ENCODE measurements around the gene PLCL2. TPM values are rescaled to one million over a fixed set of nuclear protein-coding genes. Genes with fewer than 3 reads are reported as not detected.

The PLCL2 gene
- total and polyA plus RNA-seq, 7 donors: 4.2 to 32.7 (median 21.9) TPM

DNA sequence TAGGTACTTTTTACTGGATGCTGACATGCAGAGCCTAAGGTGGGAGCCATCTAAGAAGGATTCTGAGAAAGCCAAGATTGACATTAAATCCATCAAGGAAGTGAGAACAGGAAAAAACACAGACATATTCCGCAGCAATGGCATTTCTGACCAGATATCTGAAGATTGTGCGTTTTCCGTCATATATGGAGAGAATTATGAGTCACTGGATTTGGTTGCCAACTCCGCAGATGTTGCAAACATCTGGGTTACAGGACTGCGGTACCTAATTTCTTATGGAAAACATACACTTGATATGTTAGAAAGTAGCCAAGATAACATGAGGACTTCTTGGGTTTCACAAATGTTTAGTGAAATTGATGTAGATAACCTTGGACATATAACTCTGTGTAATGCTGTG is 125.1 kb downstream of the PLCL2 start:
- no peak overlapping the region for H3K4me3 ChIP-seq
- H3K36me3 ChIP-seq (ENCODE audit: insufficient read depth in 1 of 2, low read depth in 1 of 2): peaks cover 0 to 21% of the 10 kb centered on the region in 2 donors
- H3K27ac ChIP-seq: no peak overlapping the region
- intact Hi-C loops (cut with DNase I): no loop called here
- peaks cover 40% of the 10 kb centered on the region for H3K4me1 ChIP-seq
- no peaks in the 10 kb centered on the region for H3K27me3 ChIP-seq (ENCODE audit: insufficient read depth in 3 of 3, low read length in 2 of 3)
- no peak for DNase-seq
- no peak for TF ChIP-seq CTCF (IDR thresholded peaks at IDR 0.05)
- 90 to 92% (median 90%) methylated on average over 5 of the region's 5 CpGs for WGBS, 3 donors
- no peaks in the 10 kb centered on the region for H3K9me3 ChIP-seq
- ATAC-seq: no peak

- WGBS, 3 donors: 89 to 92% (median 89%) methylated on average over 10 of the region's 10 CpGs
- H3K9me3 ChIP-seq: no peaks in the 10 kb centered on the region
- no peaks in the 10 kb centered on the region for H3K27me3 ChIP-seq (ENCODE audit: insufficient read depth in 3 of 3, low read length in 2 of 3)
- intact Hi-C loops (cut with DNase I): no loop called here
- H3K27ac ChIP-seq: no peak overlapping the region
- H3K4me3 ChIP-seq: no peak overlapping the region
- peaks cover 29% of the 10 kb centered on the region for H3K4me1 ChIP-seq
- no peak for TF ChIP-seq CTCF (IDR thresholded peaks at IDR 0.05)
- H3K36me3 ChIP-seq (ENCODE audit: insufficient read depth in 1 of 2, low read depth in 1 of 2): peaks cover 0 to 21% of the 10 kb centered on the region in 2 donors
- DNase-seq (no peak), ATAC-seq (no peak)
Observed at GRCh38 chr3:17011728-17012338, 127.1 kb downstream of the PLCL2 start.

DNA sequence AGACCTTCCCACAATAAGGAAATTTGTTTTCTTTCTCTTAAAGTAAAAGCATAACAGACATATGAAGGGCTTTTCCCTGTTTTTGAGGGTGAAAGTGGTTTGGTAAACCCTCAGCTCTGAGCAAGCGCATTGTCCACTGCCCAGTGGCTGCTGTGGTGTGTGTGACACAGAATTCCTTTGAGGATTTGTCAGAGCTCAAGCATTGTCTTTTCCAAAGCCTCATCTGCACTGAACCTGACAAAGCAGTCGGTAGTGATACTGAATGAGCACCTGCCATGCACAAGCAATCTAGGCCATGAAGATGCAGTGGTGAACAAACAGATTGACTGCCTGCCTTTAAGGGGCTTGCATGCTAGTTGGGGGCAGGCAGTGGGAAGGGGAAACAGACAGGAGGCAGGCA is 128.3 kb downstream of the PLCL2 start:
- 64 to 69% (median 69%) methylated on average over 2 of the region's 2 CpGs for WGBS, 3 donors
- Histone ChIP-seq H3K27me3 (ENCODE audit: insufficient read depth in 3 of 3, low read length in 2 of 3) (no peaks in the 10 kb centered on the region), H3K9me3 (no peaks in the 10 kb centered on the region), H3K27ac (no peak overlapping the region), H3K4me1 (peaks cover 27% of the 10 kb centered on the region), H3K4me3 (no peak overlapping the region), H3K36me3 (ENCODE audit: insufficient read depth in 1 of 2, low read depth in 1 of 2) (peaks cover 2 to 21% of the 10 kb centered on the region in 2 donors)
- TF ChIP-seq CTCF (IDR thresholded peaks at IDR 0.05): no peak
- DNase-seq: no peak
- intact Hi-C loops (cut with DNase I): no loop called here
- peak; percentile 78 to 82 (median 82) for ATAC-seq

GRCh38 chr3:17013571-17013970 is 128.8 kb downstream of the PLCL2 start:
- no peak for TF ChIP-seq CTCF (IDR thresholded peaks at IDR 0.05)
- intact Hi-C loops (cut with DNase I): no loop called here
- Histone ChIP-seq H3K36me3 (ENCODE audit: insufficient read depth in 1 of 2, low read depth in 1 of 2) (peaks cover 2 to 21% of the 10 kb centered on the region in 2 donors), H3K27me3 (ENCODE audit: insufficient read depth in 3 of 3, low read length in 2 of 3) (no peaks in the 10 kb centered on the region), H3K4me3 (no peak overlapping the region), H3K4me1 (peaks cover 27% of the 10 kb centered on the region), H3K9me3 (no peaks in the 10 kb centered on the region), H3K27ac (no peak overlapping the region)
- no peak for DNase-seq
- 91 to 92% (median 92%) methylated on average over 4 of the region's 4 CpGs for WGBS, 3 donors
- peak in 1 of 4 donors; percentile 34 for ATAC-seq

DNA sequence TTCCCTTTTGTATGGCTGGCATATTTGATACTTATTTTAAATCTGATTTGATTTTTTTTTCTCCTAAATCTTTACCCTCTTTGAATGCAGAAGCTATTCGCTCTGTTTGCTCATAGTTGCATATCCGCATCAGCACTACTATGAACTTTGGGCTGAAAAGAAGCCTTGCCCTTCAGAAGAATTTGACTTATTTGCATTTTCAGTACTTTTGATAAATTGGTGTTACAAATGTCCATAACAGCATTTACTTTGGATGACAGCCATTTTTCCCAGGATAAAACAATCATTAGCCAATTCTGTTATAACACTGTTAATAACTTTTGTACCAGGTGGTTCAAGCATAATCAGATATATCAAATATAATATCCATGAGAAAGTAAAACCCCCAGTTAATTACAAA is 129.5 kb downstream of the PLCL2 start:
- peaks cover 27% of the 10 kb centered on the region for H3K4me1 ChIP-seq
- 95 to 99% (median 97%) methylated on average over 2 of the region's 2 CpGs for WGBS, 3 donors
- H3K36me3 ChIP-seq (ENCODE audit: insufficient read depth in 1 of 2, low read depth in 1 of 2): peaks cover 2 to 21% of the 10 kb centered on the region in 2 donors

More for the DNA sequence above, 129.5 kb downstream of the PLCL2 start:
- no peak for TF ChIP-seq CTCF (IDR thresholded peaks at IDR 0.05)
- Histone ChIP-seq H3K4me3 (no peak overlapping the region), H3K9me3 (no peaks in the 10 kb centered on the region), H3K27ac (no peak overlapping the region), H3K27me3 (ENCODE audit: insufficient read depth in 3 of 3, low read length in 2 of 3) (no peaks in the 10 kb centered on the region)
- no peak for ATAC-seq
- DNase-seq: no peak
- intact Hi-C loops (cut with DNase I): no loop called here
